BJ (cell line): ENCODE data around the gene PPP1R3D. TPM values are rescaled to one million over a fixed set of nuclear protein-coding genes. Genes with fewer than 3 reads are reported as not detected.

Experiments
- CTCF ChIA-PET: fragments of 350-600 bp; formaldehyde crosslinking; extraction: SDS; loops from one replicate; lab custom pipeline; 2021; ENCODE audit warnings: antibody characterized with exemption, inconsistent platforms; lab: Yijun Ruan, JAX
- POLR2A ChIA-PET: fragments of 300-600 bp; sonication (Branson Sonifier 250); formaldehyde crosslinking; extraction: SDS; loops from one replicate; lab custom pipeline; 2021; ENCODE audit warnings: antibody characterized with exemption; lab: Charles Lee
- DNase-seq: peaks from one replicate; pipeline ENCODE4 v3.0.0-alpha.2; 2011; ENCODE audit warnings: low read depth
- H3K27me3 ChIP-seq: 2 replicates; pipeline ENCODE4 v1.6.0; 2011; ENCODE audit warnings: low read length; ENCODE audit not compliant: control insufficient read depth, insufficient read depth
- H3K36me3 ChIP-seq: 2 replicates; pipeline ENCODE4 v1.5.1; 2011; ENCODE audit warnings: low read length; ENCODE audit not compliant: control insufficient read depth, insufficient read depth
- H3K4me3 ChIP-seq: 2 replicates; pipeline ENCODE4 v1.5.1; 2011; ENCODE audit warnings: low read depth, mild to moderate bottlenecking, control low read depth, low read length
- polyA plus RNA-seq: library from polyadenylated mRNA; depleted of rRNA; stranded (reverse); fragments of >200 nt; gene quantifications from 2 replicates; pipeline ENCODE4 v1.2.3, GENCODE V29; 2011
- TF ChIP-seq, protein P1 (sequence below): IDR thresholded peaks from 2 replicates; pipeline ENCODE4 v1.5.1; 2011; ENCODE audit warnings: low read depth, mild to moderate bottlenecking, control low read depth, inconsistent platforms, low read length, moderate library complexity; ENCODE audit not compliant: insufficient read depth

Gene PPP1R3D
- polyA plus RNA-seq, 1 experiment: 2.9 TPM

GRCh38 chr20:59911041-59911440 lies 29.1 kb downstream of the PPP1R3D start:
- no peak for DNase-seq
- POLR2A ChIA-PET: no interaction called here
- CTCF ChIA-PET: interaction anchor here (1.3 kb wide), 1 partner anchor 23 kb away, joined by 3 read pairs; the partner anchor contains the start of gene SYCP2

DNA sequence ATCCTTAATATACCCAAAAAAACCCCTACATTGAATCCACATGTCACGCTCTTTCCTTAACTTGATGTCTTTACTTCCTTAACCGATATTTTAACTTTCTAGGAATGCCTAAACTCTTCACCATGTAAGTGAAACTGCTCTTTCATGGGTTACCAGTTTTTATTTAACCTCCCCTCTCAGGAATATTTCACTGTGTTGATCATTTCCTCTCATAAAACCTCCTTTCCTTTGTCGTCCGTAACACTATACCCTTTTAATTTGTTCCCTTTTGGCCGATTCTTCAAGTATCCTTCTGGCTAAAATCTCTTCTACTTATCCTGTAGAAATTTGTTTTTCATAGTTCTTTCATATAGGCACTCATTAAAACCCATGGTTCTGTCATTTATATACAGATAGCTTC lies 31.2 kb downstream of the PPP1R3D start:
- POLR2A ChIA-PET: no interaction called here
- TF ChIP-seq, protein P1, sequence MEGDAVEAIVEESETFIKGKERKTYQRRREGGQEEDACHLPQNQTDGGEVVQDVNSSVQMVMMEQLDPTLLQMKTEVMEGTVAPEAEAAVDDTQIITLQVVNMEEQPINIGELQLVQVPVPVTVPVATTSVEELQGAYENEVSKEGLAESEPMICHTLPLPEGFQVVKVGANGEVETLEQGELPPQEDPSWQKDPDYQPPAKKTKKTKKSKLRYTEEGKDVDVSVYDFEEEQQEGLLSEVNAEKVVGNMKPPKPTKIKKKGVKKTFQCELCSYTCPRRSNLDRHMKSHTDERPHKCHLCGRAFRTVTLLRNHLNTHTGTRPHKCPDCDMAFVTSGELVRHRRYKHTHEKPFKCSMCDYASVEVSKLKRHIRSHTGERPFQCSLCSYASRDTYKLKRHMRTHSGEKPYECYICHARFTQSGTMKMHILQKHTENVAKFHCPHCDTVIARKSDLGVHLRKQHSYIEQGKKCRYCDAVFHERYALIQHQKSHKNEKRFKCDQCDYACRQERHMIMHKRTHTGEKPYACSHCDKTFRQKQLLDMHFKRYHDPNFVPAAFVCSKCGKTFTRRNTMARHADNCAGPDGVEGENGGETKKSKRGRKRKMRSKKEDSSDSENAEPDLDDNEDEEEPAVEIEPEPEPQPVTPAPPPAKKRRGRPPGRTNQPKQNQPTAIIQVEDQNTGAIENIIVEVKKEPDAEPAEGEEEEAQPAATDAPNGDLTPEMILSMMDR: no peak
- CTCF ChIA-PET: no interaction called here
- no peak overlapping the region for H3K4me3 ChIP-seq
- H3K36me3 ChIP-seq: no peaks in the 10 kb centered on the region
- no peaks in the 10 kb centered on the region for H3K27me3 ChIP-seq
- no peak for DNase-seq

More at GRCh38 chr20:59911041-59911440, 29.1 kb downstream of the PPP1R3D start:
- Histone ChIP-seq H3K4me3 (no peak overlapping the region), H3K36me3 (no peaks in the 10 kb centered on the region), H3K27me3 (no peaks in the 10 kb centered on the region)
- TF ChIP-seq, protein P1: no peak

DNA sequence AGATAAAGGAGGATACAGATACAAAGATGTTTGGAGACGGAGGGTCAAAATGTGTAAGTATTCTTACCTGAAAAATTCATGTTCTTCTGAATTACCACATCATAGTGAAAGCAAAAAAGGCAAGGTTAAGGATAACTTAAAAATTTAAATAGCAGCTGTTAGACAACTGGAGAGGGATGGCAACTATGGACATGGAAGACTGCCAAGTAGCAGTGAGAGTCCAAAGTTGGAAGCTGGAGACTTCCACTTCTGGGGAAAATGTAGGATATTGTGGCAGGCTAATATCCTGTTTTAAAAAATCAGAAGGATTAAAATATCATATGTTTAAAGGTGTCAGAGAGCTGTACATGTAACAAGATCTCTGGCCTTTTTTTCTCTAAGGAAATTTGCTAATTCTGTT lies 36.5 kb downstream of the PPP1R3D start:
- no peak for DNase-seq
- Histone ChIP-seq H3K36me3 (no peaks in the 10 kb centered on the region), H3K4me3 (no peak overlapping the region), H3K27me3 (no peaks in the 10 kb centered on the region)
- ChIA-PET POLR2A (no interaction called here), CTCF (interaction anchor here (0.6 kb wide), 1 partner anchor 8 kb away, joined by 4 read pairs; no protein-coding TSS in a partner anchor)
- TF ChIP-seq, protein P1: no peak

GRCh38 chr20:59902470-59902869 lies 37.6 kb downstream of the PPP1R3D start:
- H3K4me3 ChIP-seq: no peak overlapping the region
- TF ChIP-seq, protein P1: no peak
- no peaks in the 10 kb centered on the region for H3K36me3 ChIP-seq
- ChIA-PET CTCF (no interaction called here), POLR2A (no interaction called here)
- no peaks in the 10 kb centered on the region for H3K27me3 ChIP-seq
- DNase-seq: no peak

DNA sequence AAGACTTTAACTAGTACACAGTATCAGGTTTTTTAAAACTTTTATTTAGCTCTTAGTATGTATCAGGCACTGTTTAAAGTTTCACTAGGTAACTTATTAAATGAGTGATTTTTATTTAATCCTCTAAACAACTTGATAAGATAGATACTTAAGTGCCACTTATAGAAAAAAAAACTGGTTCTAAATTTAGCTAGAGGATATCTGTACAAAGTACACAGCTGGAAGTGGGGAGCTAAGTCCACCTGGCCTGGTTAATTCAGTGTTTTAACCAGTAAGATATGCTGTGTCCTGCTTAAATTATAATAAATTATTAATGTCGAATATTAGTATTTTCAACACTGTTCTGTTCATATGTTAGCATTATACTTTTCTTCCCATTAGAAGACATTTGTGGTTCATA lies 44.2 kb downstream of the PPP1R3D start:
- H3K27me3 ChIP-seq: no peaks in the 10 kb centered on the region
- ChIA-PET CTCF (interaction anchor here (1.0 kb wide), 1 partner anchor 8 kb away, joined by 4 read pairs; no protein-coding TSS in a partner anchor), POLR2A (no interaction called here)
- TF ChIP-seq, protein P1: no peak
- DNase-seq: no peak
- H3K4me3 ChIP-seq: no peak overlapping the region
- no peaks in the 10 kb centered on the region for H3K36me3 ChIP-seq
